Loucy (cell line): Measurements from ENCODE around the gene WWOX.

Experiments used
- EZH2phosphoT487 ChIP-seq: fragments of 200-600 bp; IDR thresholded peaks from 2 replicates; pipeline ENCODE4 v1.6.1; 2018; ENCODE audit warnings: antibody characterized with exemption, mild to moderate bottlenecking, moderate library complexity, borderline replicate concordance
- TF ChIP-seq, protein P1 (sequence below): fragments of 200-600 bp; sonication (generic); conservative IDR thresholded peaks from 2 replicates; pipeline ENCODE4 v1.5.1; 2014; ENCODE audit warnings: mild to moderate bottlenecking, antibody characterized with exemption, low read length

DNA sequence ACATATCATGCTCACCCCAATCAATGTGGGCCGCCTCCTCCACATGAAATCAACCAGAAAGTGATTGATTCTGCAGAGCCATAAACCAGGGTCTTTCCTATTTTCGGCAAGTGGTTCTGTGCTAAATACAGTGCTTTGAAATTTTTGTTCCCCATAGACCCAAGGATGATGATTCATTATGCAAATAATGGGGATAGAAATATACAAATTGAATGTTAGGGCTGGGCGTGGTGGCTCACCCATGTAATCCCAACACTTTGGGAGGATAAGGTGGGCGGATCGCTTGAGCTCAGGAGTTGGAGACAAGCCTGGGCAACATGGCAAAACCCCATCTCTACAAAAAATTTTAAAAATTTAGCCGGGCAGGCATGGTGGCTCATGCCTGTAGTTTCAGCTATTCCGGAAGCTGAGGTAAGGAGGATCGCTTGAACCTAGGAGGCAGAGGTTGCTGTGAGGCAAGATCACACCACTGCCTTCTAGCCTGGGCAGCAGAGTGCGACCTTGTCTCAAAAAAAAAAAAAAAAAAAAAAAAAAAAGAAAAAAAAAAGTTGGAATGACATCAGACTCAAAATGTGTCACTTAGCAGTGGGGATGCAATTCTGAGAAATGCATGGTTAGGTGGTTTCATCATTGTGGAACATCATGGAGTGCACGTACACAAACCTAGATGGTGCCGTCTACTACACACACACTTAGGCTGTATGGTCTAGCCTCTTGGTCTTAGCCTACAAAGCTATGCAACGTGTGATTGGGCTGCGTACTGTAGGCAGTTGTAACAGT is 919.4 kb downstream of the WWOX start:
- TF ChIP-seq, protein P1, sequence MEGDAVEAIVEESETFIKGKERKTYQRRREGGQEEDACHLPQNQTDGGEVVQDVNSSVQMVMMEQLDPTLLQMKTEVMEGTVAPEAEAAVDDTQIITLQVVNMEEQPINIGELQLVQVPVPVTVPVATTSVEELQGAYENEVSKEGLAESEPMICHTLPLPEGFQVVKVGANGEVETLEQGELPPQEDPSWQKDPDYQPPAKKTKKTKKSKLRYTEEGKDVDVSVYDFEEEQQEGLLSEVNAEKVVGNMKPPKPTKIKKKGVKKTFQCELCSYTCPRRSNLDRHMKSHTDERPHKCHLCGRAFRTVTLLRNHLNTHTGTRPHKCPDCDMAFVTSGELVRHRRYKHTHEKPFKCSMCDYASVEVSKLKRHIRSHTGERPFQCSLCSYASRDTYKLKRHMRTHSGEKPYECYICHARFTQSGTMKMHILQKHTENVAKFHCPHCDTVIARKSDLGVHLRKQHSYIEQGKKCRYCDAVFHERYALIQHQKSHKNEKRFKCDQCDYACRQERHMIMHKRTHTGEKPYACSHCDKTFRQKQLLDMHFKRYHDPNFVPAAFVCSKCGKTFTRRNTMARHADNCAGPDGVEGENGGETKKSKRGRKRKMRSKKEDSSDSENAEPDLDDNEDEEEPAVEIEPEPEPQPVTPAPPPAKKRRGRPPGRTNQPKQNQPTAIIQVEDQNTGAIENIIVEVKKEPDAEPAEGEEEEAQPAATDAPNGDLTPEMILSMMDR, result no peak
- no peak for TF ChIP-seq EZH2phosphoT487
